HG03139 (cell line): ENCODE measurements around the gene IFRD2.

ENCODE experiments used
- ATAC-seq: cut with Tn5 transposase; IDR thresholded peaks from one replicate; pipeline ENCODE4 v1.9.1; 2021; ENCODE audit not compliant: unreplicated experiment

Gene IFRD2

DNA sequence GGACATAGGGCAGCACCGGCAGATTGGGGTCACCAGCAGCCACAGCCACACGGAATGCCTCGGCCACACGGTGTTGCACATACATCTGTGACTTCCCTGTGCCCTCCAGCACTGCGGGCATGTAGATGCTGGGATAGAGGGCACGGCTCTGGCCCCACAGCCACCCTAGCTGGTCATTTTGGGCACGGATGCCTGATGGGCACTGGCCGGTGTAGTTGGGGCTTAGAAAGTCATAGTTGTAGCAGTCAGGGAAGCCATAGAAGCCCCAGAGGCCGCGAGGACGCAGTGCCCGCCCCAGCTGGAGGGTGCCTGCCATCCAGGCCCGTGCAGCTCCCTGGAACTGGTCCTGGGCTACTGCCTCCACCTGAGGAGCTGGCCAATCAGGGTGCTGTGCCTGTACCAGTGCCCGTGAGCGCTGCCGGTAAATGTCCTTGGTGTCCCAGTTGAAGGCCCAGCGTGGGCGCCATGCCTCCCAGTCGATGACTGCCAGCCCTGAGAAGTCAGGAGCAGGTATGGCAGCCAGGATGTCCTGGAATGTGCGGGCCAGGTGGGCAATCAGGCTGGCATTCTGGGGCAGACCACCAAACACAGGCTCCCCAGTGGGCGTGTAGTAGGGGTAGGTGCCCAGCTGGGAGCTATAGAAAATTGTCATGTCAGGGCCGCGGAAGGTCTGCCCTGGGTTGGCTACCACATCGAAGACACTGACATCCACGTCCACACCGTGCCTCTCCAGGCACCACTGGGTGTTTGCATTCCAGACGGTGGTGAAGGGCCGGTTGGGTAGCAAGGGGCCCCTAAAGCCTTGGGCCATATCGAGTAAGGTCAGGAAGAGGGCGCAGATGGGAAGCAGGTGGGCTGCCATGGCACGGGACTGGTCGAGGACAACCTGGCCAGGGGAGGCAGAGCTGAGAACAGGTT is 10.1 kb upstream of the IFRD2 start:
- no peak for ATAC-seq

DNA sequence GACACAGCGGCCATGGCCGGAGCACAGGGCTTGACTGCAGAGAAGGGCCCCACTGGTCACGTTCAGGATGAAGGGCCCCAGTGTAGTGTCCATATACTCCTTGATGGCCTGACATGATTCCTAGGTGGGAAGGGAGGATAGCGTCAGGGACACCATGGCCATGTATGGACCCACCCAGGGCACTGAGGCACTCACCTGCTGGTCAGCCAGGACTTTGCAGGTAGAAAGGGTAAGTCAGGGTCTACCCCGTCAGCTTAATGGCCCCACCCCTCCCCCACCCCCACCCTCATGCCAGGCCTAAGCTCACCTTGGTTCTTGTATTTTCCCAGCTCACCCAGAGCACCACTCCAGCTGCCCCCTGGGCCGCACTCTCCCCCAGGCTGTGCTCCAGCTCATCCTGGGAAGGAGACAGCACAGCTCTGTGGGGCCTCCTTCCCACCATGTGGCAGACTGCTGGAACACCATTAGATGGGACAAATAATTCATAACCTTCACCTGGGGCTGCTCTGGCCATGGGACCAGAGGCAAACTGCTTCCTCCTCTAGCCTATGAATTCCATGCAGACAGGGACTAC is 8.5 kb upstream of the IFRD2 start:
- no peak for ATAC-seq

DNA sequence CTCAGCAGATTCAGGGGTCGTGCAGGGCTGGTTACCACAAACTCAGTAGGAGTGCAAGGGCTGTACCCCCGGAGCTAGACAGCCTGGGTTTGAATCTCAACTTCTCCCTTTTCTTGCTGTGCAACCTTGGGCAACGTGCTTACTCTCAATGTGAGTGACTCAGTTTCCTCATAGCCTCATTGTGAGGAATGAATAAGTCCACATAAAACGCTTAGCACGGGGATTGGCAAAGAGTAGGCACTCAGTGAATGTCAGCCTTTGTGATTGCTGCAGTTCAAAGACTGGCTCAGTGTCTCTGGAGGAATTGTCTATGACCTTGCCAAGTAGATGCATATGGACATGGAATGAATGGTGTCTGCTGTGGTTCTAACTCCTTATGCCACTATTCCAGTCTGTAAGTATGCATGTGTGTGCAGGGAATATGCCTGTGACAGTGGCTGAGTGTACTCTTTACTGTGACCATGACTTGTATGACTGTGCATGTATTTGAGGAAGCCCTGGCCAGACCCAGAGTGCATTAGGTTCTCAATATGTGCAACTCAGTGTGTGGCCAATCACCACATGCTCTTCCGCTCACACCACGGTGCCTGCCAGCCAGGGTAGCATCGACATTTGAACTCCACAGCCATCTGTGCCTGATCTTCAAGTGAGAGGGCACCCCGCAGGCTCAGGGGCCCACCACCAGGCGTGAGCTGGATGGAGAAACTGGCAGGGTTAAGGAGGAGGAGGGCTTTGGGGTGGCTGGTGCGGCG is 7.9 kb upstream of the IFRD2 start:
- ATAC-seq: no peak

DNA sequence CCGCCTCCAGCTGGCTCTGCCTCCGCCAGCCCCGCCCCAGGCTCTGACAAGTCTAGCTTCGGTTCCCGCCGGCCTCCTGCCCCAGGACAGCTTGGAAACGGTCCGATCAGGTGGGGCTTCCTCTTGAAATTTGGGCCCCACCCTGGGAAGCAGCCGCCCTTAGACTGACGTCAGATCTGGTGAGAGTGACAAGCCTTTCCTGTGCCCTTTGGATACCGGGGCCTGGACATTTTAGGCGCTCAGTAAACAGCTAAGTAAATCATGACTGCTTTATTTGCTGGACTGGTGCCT is 7.4 kb upstream of the IFRD2 start:
- no peak for ATAC-seq

DNA sequence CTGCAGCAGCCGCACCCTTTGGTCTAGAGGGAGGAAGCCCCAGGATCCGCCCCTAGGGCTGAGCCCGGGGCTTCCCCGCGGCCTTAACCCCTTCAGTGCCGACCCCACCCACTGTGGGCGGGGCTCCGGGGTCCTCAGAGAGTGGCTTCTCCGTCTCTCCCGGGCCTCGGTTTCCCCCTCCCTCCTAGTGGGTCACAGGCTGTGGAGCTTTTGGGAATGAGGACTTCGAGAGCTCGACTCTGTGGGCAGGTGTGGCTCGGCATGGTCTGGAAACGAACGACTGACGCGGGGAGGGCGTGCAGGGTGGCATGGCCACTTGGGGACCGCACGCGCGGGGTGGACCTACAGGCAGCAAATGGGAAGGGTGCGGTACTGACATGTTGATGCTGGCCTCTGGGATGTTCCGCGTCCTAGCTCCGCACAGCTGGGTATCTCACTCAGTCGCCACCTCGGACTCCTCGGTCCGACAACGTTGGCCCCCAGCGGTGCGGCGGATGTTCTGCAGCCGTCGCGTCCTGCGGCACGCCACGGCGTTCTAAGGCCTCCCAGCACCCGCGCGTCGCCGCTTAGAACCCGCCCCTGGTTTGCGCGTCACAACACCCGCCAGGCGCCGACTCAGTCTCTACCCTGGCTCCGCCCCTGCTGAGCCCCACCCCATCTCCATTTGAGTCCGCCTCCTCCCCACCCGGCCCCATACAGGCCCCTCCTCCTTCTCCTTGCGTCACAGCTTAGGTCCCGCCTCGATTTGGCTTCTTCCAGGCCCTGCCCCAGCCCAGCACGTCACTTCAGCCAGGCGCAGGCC is 6.8 kb upstream of the IFRD2 start, which contains the start of the genes HYAL3 and NAA80:
Gene HYAL3, minus strand, starts transcription at position 570 of the 802 bp plus-strand sequence. CDS start 3,803 bp downstream, outside the sequence.
Gene NAA80, minus strand, starts transcription at position 570 of the 802 bp plus-strand sequence. CDS start 1,942 bp downstream, outside the sequence.
- peak; percentile 80 for ATAC-seq

DNA sequence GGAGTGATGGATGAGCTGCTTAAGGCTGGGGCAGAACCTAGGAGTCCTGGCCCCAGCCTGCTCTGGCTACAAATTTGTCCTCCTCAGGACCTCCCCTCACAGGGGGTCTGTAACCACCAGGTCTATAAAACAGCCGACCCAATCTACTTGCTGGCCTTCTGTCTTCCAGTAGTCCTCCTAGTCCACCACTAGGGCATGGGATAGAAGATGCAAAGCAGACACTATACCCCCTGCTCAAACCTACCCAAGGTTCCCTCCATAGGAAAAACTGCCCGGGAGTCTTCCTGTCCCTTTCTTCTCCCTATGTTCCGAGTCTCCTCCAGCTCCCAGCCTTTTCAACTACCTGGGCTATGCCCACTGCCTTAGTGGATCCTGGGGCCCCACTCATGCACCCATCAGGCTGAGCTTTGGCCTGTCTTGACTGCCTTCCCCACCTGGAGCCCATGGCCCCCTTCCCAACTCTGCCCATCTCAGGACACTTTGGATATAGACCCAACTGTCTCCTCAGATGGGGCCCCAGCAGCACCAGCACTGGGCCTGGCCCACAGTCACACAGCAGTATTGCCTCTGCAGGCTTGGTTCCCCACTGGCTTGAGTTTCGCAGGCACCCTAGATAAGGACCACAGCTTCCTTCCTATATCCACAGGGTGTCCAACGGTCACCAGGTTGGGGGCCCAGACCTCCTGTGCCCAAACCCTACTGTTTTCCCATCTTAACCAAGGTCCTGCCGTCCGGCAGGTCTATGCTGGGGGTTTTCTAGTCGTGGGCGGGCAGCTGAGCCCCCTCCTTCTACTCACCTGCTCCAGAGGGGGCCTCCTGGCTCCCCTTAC is 5.9 kb upstream of the IFRD2 start:
- no peak for ATAC-seq

DNA sequence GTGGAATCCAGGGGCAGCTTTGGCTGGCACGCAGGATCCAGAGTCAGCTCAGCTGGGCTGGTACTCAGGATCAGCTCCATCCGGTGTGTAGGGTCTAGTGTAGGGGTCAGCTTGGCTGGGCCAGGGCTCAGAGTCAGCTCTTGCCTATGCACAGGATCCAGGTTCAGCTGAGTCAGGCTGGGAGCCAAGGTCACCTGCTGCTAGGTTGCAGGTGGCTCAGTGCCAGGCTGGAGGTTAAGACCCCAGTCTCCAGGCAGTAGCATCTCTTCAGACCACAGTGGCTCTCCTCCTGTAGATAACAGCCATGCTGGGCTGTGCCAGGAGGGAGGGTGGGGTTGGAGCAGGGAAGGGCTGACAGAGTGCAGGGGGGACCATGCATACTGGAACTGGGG is 5.2 kb upstream of the IFRD2 start:
- no peak for ATAC-seq

DNA sequence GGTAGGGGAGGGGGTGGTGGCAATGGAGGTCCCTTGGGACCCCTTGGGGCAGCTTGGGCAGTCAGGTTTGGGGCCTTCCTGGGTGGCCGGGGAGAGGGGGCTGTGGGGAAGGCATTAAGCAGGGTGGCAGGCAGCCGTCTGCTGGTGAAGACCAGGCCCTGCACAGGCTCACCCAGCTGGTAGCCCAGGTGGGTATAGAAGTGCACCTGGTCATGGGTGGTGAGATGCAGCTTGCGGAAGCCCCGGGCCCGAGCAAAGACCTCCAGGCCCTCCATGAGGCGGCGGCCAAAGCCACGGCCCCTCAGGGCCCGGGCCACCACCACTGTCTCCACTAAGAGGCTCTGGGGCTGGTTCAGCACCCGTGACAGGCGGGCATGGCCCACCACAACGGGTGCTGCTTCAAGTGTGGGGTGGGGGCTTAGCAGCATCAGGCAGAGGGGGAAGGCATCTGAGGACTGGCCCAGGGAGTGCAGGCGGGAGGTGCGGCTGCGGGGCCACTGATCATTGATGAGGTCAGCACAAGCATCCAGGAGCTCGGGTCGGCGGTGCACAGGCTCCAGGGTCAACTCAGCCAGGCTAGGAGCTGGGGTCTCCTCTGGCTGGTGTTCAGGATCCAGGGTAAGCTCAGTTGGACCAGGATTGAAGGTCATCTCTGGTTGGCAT is 4.6 kb upstream of the IFRD2 start:
- no peak for ATAC-seq

DNA sequence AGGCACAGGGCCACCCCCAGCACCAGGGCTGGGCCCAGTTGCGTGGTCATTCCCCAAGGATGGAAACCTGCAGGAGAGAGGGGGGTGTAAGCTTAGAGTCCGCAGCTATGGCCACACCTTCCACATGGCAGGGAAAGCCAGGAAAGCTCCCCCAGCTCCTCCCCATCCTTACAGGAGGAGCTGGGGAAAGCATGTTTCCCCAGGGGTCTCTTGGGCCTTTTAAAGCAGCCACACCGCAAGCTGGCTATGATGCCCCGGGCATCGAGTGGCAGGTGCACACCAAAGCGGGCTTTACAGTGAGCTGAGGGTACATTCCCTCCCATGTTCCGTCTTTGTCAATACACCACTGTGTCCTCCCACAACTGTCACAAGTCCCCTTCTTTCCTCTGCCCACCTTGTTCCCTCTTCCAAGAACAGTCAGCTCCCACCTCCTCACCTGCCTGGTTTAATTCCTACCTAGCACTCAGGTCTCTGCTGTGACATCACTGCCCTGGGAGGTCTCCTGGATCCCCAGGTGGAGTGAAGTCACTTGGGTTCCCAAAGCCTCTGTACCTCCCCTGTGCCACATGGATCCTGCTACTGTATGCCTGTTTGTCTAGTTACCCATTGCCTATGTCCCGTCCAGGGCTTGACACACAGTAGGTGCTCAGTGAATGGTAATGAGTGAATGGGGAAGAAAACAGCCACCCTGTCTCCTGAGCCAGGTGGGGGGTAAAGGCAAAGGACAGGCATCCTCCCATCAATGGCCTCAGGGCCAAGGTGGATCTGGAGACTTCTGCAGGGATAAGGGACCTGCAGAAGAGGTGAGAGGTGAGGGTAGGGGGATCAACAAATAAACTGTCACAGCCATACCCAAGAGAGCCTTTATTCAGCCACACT is 3.6 kb upstream of the IFRD2 start:
- no peak for ATAC-seq

DNA sequence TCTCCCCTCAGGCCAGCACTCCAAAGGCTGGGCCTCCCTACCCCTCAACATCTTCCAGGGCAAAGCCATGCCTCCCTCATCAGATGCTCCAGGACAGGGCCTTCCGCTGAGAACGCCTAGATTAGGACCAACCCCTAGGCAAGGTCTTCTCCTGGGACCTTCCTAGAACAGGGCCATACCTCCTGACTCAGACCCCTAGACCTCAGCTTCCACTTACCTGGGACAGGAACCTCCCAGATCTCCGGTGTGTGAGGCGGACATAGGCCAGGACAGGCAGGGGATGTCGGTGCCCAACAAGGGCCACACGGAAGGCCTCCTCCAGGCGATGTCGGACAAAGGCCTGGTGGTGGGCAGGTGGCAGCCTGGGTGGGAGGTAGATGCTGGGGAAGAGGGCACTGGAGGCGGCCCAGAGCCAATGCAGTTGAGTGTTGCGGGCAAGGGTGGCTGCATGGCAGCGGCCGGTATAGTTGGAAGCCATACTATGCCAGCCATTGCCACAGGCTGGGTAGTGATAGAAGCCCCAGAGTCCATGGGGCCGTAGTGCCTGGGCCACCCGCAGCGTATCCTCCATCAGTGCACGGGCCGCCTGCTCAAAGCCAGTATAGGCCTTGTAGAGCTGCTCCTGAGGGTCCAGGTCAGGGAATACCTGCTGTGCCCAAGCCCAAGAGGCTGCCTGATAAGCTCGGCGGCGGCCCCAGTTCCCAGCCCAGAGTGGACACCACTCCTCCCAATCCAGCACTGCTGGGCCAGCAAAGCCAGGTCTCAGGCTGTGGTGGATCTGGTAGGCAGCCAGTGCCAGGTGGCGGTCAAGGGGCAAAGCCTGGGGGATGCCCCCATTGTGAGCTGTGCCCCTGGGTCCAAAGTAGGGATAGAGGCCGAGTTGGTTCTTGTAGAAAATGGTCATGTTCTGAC is 2.5 kb upstream of the IFRD2 start:
- ATAC-seq: no peak

DNA sequence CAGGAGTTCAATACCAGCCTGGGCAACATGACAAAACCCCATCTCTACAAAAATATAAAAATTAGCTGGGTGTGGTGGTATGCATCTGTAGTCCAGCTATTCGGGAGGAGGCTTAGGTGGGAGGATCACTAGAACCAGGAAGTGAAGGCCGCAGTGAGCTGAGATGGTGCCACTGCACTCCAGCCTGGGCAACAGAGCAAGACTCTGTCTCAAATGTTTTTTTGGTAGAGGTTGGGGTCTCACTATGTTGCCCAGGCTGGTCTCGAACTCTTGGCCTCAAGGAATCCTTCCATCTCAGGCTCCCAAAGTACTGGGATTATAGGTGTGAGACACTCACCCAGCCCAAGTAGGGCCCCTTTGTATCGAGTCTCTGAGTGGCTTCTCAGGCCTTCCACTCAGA is 1.9 kb upstream of the IFRD2 start:
- ATAC-seq: no peak

DNA sequence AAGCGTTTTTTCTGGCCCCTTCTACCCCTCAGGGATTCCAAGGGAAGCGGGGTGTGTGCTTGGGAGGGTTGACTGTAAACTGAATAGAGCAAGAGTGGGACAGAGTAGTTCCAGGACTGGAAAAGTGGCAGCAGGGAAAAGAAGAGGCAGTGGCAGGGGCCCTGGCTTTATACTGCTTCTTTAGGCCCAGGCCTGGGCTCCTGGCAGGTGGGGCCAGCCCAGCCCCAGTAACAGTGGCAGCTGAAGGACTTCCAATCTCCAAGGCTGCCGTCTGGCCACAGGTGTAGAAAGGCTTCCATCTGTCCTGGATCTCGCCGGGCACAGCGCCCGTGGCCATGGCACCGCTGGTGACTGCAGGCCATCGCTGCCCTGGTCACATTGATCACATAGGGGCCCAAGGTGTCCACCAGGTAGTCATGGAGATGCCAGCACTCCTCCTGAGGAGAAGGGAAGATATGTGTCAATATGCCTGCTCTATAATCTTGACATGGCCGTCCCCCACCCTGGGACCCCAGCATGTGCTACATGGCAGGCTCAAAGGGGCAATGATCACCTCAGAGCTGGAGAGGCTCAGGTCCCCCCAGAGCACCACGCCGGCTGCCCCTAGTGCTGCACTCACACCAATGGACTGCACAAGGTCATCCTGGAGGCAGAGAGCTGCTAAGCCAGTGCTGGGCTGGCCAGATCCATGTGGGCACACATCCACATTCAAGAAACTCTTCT is 1.0 kb upstream of the IFRD2 start:
- ATAC-seq: no peak

DNA sequence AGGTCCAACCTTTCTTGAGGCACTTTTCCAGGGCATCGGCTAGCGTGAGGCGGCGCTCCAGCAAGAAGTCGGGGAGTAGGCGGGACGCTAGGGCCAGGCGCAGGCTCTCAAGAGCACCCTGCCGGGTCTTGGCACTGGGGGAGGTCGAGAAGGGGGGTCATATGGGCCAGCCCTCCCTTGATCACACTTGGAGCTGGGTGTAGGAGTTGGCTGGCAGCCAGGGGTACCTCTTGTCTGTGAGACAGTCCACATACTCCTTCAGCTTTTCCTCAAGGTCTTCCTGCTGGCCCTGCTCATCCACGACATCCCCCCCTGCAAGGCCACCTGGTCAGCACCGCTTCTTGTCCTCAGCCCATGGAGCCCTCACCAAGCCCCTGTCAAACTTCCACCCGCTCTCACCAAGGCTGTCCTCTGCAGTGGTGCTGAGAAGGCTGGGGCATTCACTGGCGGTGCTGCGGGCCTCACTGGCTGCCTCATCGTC is 2.0 kb downstream of the IFRD2 start:
- no peak for ATAC-seq

DNA sequence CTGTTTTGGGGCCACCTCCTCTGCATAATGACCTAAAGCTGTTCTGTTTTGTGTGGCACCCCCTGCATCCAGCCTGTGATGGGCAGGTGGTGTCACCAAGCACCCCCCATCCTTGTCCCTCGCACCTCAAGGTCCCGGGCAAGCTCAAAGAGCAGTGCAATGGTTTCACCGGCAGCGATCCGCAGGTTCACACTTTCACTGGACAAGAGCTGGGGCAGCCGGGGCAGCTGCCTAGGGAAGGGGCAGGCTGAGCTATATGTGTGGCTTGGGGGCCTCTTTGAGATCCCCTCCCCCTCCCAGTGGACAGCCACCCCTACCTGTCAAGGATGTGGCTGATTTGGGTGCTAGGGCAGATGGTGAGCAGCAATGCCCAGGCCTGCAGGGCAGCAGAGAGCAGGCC is 3.1 kb downstream of the IFRD2 start:
- no peak for ATAC-seq

DNA sequence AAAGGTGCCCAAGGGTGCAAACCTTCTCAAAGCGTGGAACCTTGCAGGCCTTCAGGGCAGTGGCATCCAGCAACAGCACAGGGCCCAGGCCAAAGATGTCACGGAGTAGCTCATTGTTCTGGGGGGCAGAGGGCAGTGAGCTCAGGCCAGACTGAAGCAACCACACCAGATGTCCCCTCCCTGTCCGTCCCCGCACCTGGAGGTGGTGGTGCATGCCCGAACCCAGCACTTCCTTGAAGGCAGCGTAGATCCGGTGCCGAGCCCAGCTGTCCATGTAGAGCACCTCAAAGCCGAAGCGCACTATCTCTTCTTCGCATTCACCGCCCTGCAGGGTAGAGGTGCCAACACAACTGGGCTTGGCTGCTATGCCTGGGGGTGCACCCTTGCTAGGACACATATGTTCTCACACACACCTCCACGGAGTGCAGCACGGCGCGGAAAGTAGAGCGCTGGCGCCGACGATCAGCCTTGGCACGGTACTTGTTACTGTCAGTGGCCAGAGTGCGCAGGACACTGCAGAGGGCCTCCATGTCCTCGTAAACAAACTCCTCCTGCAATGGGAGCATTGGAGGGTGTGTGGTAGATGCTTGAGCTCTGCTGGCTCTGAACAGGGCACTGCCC is 3.7 kb downstream of the IFRD2 start:
- ATAC-seq: no peak

DNA sequence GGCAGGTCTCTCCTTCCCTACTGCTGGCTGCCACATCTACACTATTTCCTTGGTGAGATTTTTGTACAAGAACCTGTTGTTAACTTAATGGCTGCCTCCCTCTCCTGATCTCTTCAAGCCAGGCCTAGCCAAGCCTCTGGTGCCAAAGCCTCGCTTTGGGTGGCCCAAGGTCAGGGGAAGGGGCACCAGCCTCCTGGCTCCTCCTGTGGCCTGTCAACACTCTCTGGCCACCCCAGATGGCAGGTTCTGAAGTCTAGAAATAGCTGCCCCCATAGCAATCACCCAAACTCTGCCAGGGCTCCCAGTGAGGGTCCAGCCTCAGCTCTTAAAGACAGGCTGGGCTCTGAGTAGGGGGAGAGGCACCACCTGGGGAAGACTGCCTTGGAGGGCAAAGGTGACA is 5.0 kb downstream of the IFRD2 start:
- ATAC-seq: no peak
